ENCODE data around the gene CHST15.

Gene CHST15

GRCh38 chr10:124027651-124028050 lies 65.7 kb downstream of the CHST15 start:
- Mint-ChIP-seq H3K27ac (ENCODE audit: low read depth) (no peak overlapping the region), H3K36me3 (ENCODE audit: insufficient read depth) (peaks cover 2% of the 10 kb centered on the region), H3K9me3 (no peaks in the 10 kb centered on the region), H3K4me3 (no peak overlapping the region), H3K4me1 (no peaks in the 10 kb centered on the region), H3K27me3 (peaks cover 64% of the 10 kb centered on the region)
- DNase-seq (ENCODE audit: low spot score in 2 of 2) (no peak), ATAC-seq (replicated peaks; ENCODE audit: extremely low read depth, poor library complexity, severe bottlenecking) (no peak)

DNA sequence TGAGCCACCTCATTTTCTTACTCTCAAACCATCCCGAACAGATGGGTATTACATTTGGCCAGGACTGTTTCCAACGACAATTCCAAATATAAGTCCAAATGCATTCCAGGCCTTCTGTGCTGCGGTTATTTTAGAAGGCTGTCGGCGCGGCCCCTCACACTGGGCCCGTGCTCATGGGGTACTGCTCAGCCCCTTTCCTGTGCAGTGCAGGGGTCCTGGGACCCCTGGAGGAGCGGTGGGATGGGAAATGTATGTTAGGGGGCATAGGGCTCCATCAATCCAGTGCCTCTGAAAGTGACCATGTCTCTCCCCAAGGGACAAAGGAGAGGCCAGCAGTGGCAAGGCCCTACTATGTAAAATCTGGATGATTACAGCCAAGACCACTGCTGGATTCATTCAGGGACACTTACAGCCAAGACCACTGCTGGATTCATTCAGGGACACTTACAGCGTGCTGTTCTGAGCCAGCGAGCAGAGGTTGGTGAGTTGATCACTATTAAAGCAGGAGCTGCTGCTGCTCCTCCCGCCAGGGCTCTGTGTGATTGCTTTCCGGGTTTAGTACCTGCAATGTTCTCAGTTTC lies 66.3 kb downstream of the CHST15 start:
- Mint-ChIP-seq H3K4me1 (no peaks in the 10 kb centered on the region), H3K27me3 (peaks cover 64% of the 10 kb centered on the region), H3K4me3 (no peak overlapping the region), H3K9me3 (no peaks in the 10 kb centered on the region), H3K27ac (ENCODE audit: low read depth) (no peak overlapping the region), H3K36me3 (ENCODE audit: insufficient read depth) (peaks cover 2% of the 10 kb centered on the region)
- DNase-seq (ENCODE audit: low spot score in 2 of 2): no peak
- ATAC-seq (replicated peaks; ENCODE audit: extremely low read depth, poor library complexity, severe bottlenecking): no peak

GRCh38 chr10:124026589-124026939 lies 66.8 kb downstream of the CHST15 start:
- Mint-ChIP-seq H3K4me3 (no peak overlapping the region), H3K36me3 (ENCODE audit: insufficient read depth) (peaks cover 2% of the 10 kb centered on the region), H3K27me3 (peaks cover 64% of the 10 kb centered on the region), H3K4me1 (no peaks in the 10 kb centered on the region), H3K27ac (ENCODE audit: low read depth) (no peak overlapping the region), H3K9me3 (no peaks in the 10 kb centered on the region)
- DNase-seq (ENCODE audit: low spot score in 2 of 2) (no peak), ATAC-seq (replicated peaks; ENCODE audit: extremely low read depth, poor library complexity, severe bottlenecking) (no peak)

GRCh38 chr10:124025660-124026588 lies 67.5 kb downstream of the CHST15 start:
- Mint-ChIP-seq H3K27ac (ENCODE audit: low read depth) (no peak overlapping the region), H3K27me3 (peaks cover 58% of the 10 kb centered on the region), H3K36me3 (ENCODE audit: insufficient read depth) (peaks cover 2% of the 10 kb centered on the region), H3K4me3 (no peak overlapping the region), H3K9me3 (no peaks in the 10 kb centered on the region), H3K4me1 (no peaks in the 10 kb centered on the region)
- DNase-seq (ENCODE audit: low spot score in 2 of 2) (no peak), ATAC-seq (replicated peaks; ENCODE audit: extremely low read depth, poor library complexity, severe bottlenecking) (no peak)

- Mint-ChIP-seq H3K4me1 (no peaks in the 10 kb centered on the region), H3K36me3 (ENCODE audit: insufficient read depth) (peaks cover 2% of the 10 kb centered on the region), H3K27me3 (peaks cover 55% of the 10 kb centered on the region), H3K9me3 (no peaks in the 10 kb centered on the region), H3K27ac (ENCODE audit: low read depth) (no peak overlapping the region), H3K4me3 (no peak overlapping the region)
- DNase-seq (ENCODE audit: low spot score in 2 of 2) (no peak), ATAC-seq (replicated peaks; ENCODE audit: extremely low read depth, poor library complexity, severe bottlenecking) (no peak)
These were observed 68.2 kb downstream of the CHST15 start for GRCh38 chr10:124025152-124025551.

- Mint-ChIP-seq H3K4me3 (no peak overlapping the region), H3K4me1 (no peaks in the 10 kb centered on the region), H3K27ac (ENCODE audit: low read depth) (no peak overlapping the region), H3K27me3 (peaks cover 73% of the 10 kb centered on the region), H3K9me3 (no peaks in the 10 kb centered on the region), H3K36me3 (ENCODE audit: insufficient read depth) (peaks cover 2% of the 10 kb centered on the region)
- ATAC-seq (replicated peaks; ENCODE audit: extremely low read depth, poor library complexity, severe bottlenecking): no peak
- no peak for DNase-seq (ENCODE audit: low spot score in 2 of 2)
These were observed 71.3 kb downstream of the CHST15 start for GRCh38 chr10:124022066-124022465.

GRCh38 chr10:124020981-124021815 lies 72.2 kb downstream of the CHST15 start:
- Mint-ChIP-seq H3K4me1 (no peaks in the 10 kb centered on the region), H3K36me3 (ENCODE audit: insufficient read depth) (peaks cover 2% of the 10 kb centered on the region), H3K4me3 (no peak overlapping the region), H3K9me3 (no peaks in the 10 kb centered on the region), H3K27ac (ENCODE audit: low read depth) (no peak overlapping the region), H3K27me3 (peaks cover 65% of the 10 kb centered on the region)
- DNase-seq (ENCODE audit: low spot score in 2 of 2) (no peak), ATAC-seq (replicated peaks; ENCODE audit: extremely low read depth, poor library complexity, severe bottlenecking) (no peak)

DNA sequence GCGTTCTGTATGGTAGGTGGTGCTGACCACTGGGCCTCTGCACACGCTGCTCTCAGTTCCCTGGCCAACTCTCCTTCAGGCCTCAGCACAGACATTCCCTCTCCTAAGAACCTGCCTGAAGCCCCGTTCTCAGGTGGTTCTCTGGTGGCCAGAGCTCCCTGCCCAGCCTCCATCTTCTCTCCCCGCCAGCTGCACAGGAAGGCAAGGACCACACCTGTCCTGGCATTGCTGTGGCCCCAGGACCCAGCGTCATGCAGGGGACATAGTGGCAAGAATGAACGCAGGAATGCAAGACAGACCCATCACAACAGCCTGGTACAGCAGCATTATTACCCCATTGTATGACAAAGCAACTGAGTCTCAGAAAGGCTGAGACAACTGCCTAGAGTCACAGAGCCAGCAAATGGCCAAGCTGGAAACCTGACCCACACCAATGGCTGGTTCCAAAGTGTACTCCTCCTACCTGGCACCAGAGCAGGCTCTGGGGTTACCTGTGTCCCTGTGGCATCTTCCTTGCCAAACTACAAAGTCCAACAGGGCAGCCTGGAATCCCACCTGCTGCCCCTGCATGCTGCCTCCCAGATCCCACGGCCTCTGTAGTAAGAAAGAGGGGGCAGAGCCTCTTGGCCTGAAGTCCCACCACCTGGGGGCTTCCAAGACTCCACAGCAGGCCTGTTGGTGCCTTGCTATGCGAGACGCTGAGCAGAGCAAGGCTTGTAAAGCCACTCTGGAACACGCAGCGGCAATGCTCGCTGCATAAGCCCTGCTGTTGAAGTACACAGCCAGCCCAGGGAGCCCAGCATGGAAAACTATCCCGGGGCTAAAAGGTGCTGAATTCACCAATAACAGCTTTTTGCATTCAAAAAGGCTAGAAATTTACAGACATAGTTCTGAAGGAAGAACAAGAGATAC lies 73.3 kb downstream of the CHST15 start:
- Mint-ChIP-seq H3K9me3 (no peaks in the 10 kb centered on the region), H3K36me3 (ENCODE audit: insufficient read depth) (no peaks in the 10 kb centered on the region), H3K4me3 (no peak overlapping the region), H3K4me1 (no peaks in the 10 kb centered on the region), H3K27ac (ENCODE audit: low read depth) (no peak overlapping the region), H3K27me3 (peaks cover 54% of the 10 kb centered on the region)
- DNase-seq (ENCODE audit: low spot score in 2 of 2) (no peak), ATAC-seq (replicated peaks; ENCODE audit: extremely low read depth, poor library complexity, severe bottlenecking) (no peak)

DNA sequence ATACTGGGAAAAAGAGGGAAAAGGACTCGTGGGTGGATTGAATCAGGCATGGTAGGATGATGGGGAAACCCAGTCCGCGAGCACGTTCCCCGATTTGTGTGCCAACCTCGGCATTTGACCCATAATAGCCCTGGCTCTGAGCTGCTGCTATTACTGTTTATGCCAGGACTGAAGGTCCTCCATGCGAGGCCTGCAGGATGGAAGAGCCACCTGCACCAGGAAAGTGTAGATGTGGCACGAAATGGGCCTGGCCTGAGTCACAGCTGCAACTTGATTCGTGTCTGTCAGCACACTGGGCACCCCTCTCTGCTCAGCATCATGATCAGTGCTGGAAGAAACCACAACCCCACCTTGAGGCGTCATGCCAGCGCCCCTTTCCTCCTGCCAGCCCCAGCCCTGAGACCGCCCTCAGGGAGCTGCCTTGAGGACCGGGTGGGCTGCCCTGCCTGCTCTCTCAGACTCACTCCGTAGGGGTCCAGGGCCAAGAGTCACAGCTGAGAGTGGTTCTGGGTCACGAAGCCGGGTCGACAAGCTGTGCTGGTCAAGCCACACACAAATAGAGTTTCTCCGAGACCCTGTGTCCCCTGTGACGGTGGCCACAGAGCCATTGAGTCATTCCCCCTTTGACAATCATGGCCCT lies 74.4 kb downstream of the CHST15 start:
- H3K27me3 Mint-ChIP-seq: peaks cover 46% of the 10 kb centered on the region
- no peak overlapping the region for H3K4me3 Mint-ChIP-seq
- no peak for ATAC-seq (replicated peaks; ENCODE audit: extremely low read depth, poor library complexity, severe bottlenecking)
- no peaks in the 10 kb centered on the region for H3K4me1 Mint-ChIP-seq
- peaks cover under 1% of the 10 kb centered on the region for H3K9me3 Mint-ChIP-seq
- H3K27ac Mint-ChIP-seq (ENCODE audit: low read depth): no peak overlapping the region
- H3K36me3 Mint-ChIP-seq (ENCODE audit: insufficient read depth): no peaks in the 10 kb centered on the region
- DNase-seq (ENCODE audit: low spot score in 2 of 2): no peak

- H3K4me3 Mint-ChIP-seq: no peak overlapping the region
- peaks cover 7% of the 10 kb centered on the region for H3K9me3 Mint-ChIP-seq
- H3K4me1 Mint-ChIP-seq: no peaks in the 10 kb centered on the region
- peaks cover 43% of the 10 kb centered on the region for H3K27me3 Mint-ChIP-seq
- H3K27ac Mint-ChIP-seq (ENCODE audit: low read depth): no peak overlapping the region
- no peaks in the 10 kb centered on the region for H3K36me3 Mint-ChIP-seq (ENCODE audit: insufficient read depth)
- DNase-seq (ENCODE audit: low spot score in 2 of 2) (no peak), ATAC-seq (replicated peaks; ENCODE audit: extremely low read depth, poor library complexity, severe bottlenecking) (no peak)
These were observed 75.7 kb downstream of the CHST15 start for GRCh38 chr10:124017729-124018128.

- DNase-seq (ENCODE audit: low spot score in 2 of 2) (no peak), ATAC-seq (replicated peaks; ENCODE audit: extremely low read depth, poor library complexity, severe bottlenecking) (no peak)
- Mint-ChIP-seq H3K27ac (ENCODE audit: low read depth) (no peak overlapping the region), H3K27me3 (peaks cover 43% of the 10 kb centered on the region), H3K4me3 (no peak overlapping the region), H3K9me3 (peaks cover 7% of the 10 kb centered on the region), H3K36me3 (ENCODE audit: insufficient read depth) (no peaks in the 10 kb centered on the region), H3K4me1 (no peaks in the 10 kb centered on the region)
These were observed 76.5 kb downstream of the CHST15 start for GRCh38 chr10:124016804-124017375.
